ENCODE data around the gene SMC1B.
A peak's percentile ranks its signal among the peaks of the same experiment; 100 is the strongest.
"Not testable (repeated sequence)": the region's sequence is repeated elsewhere in the genome, so short reads cannot be mapped to it uniquely, and the experiment has no call there.

Gene SMC1B

GRCh38 chr22:45337536-45337935, 75.9 kb downstream of the SMC1B start:
- no peak for DNase-seq

- no peak for DNase-seq
These were observed 76.4 kb downstream of the SMC1B start for GRCh38 chr22:45336971-45337431.

GRCh38 chr22:45335854-45336522, 77.4 kb downstream of the SMC1B start:
- DNase-seq, result no peak

GRCh38 chr22:45335021-45335818, 78.2 kb downstream of the SMC1B start:
- no peak for DNase-seq

GRCh38 chr22:45334528-45334927, 78.9 kb downstream of the SMC1B start:
- DNase-seq, result no peak

GRCh38 chr22:45334068-45334467, 79.3 kb downstream of the SMC1B start:
- DNase-seq, result no peak

- DNase-seq, result no peak
These were observed 81.4 kb downstream of the SMC1B start for GRCh38 chr22:45332001-45332400.

- no peak for DNase-seq
These were observed 81.9 kb downstream of the SMC1B start for GRCh38 chr22:45331486-45331885.

- no peak for DNase-seq
These were observed 82.9 kb downstream of the SMC1B start for GRCh38 chr22:45330548-45330947.

- no peak for DNase-seq
These were observed 83.9 kb downstream of the SMC1B start for GRCh38 chr22:45329530-45329936.

- no peak for DNase-seq
These were observed 84.4 kb downstream of the SMC1B start for GRCh38 chr22:45328822-45329529.

- DNase-seq, result not testable (repeated sequence)
These were observed 85.1 kb downstream of the SMC1B start for GRCh38 chr22:45328261-45328660.

- no peak for DNase-seq
These were observed 89.1 kb downstream of the SMC1B start for GRCh38 chr22:45324311-45324711.

- no peak for DNase-seq
These were observed 89.7 kb downstream of the SMC1B start for GRCh38 chr22:45323695-45324094.

GRCh38 chr22:45322873-45323525, 90.4 kb downstream of the SMC1B start:
- no peak for DNase-seq

GRCh38 chr22:45321827-45322226, 91.6 kb downstream of the SMC1B start:
- DNase-seq, result no peak

- no peak for DNase-seq
These were observed 92.9 kb downstream of the SMC1B start for GRCh38 chr22:45320357-45320976.

GRCh38 chr22:45319324-45319685, 94.1 kb downstream of the SMC1B start:
- no peak for DNase-seq

GRCh38 chr22:45318558-45319323, 94.7 kb downstream of the SMC1B start:
- DNase-seq, result no peak

- DNase-seq, result peak; percentile 89
These were observed 95.2 kb downstream of the SMC1B start for GRCh38 chr22:45318168-45318557.

- DNase-seq, result peak; percentile 64
These were observed 95.7 kb downstream of the SMC1B start for GRCh38 chr22:45317551-45318167.
